HG03354 (cell line): ENCODE data around the gene FAM135A.
"Not testable (repeated sequence)": the region's sequence is repeated elsewhere in the genome, so short reads cannot be mapped to it uniquely, and the experiment has no call there.

Source experiments
- ATAC-seq: cut with Tn5 transposase; IDR thresholded peaks from one replicate; pipeline ENCODE4 v1.9.1; 2021; ENCODE audit warnings: mild to moderate bottlenecking; ENCODE audit not compliant: unreplicated experiment, poor library complexity, severe bottlenecking

Gene FAM135A

DNA sequence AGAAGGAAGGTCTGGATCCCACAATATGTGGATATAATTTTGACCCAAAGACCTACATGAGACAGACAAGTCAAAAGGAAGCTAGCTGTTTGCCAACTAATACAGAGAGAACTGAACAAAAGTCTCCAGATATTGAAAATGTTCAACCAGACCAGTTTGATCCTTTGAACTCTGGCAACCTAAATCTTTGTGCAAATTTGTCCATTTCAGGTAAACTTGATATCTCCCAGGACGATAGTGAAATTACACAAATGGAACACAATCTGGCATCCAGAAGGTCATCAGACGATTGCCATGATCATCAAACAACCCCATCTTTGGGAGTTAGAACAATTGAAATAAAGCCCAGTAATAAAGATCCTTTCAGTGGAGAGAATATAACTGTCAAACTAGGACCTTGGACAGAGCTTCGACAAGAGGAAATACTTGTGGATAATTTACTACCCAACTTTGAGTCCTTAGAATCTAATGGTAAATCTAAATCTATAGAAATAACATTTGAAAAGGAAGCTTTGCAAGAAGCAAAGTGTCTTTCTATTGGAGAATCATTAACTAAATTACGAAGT, 111.5 kb downstream of the FAM135A start:
- no peak for ATAC-seq

DNA sequence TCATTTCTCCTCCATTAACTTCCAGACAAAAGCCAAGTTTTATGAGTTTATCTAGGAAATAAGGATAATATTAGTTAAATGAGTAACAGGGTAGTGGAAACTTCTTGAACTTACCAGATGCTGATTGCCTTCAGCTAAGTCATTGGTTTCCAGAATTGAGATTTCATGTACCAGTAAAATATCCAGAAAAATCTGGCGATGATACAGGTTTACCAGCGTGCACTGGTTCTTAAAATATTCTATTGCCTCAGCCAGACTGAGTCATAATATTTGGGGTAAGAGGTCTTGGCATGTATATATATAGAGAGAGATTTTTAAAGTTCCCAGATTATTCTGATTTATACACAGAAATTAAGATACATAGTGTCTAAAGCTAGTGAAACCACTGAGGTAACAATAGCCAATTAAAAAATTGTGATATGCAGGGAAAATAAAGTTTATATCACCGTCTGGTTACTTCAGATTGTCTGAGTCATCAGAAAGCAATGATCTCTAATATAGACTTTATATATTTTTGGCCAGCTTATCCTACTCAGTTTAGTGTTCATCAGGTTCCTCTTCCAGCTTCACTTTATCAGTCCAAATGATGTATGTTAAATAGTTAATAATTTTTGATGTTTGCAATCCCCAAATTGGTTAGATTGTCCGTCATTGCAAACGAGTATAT, 113.9 kb downstream of the FAM135A start:
- ATAC-seq = no peak

DNA sequence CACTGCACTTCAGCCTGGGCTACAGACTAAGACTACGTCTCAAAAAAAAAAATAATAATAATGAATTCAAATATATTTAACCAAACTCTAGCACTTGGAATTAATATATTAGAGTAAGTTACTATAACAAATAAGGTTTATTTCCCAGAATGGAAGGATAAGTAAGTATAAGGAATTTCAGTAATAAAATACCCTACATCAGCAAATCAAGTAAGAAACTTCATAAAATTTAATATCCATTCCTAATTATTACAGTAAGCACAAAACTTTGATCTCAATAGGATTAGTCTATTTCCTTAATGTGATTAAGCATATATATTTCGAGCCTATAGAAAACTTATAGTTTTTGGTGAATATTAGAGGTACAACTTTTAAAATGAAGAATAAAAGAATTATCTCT, 116.7 kb downstream of the FAM135A start:
- ATAC-seq = no peak

DNA sequence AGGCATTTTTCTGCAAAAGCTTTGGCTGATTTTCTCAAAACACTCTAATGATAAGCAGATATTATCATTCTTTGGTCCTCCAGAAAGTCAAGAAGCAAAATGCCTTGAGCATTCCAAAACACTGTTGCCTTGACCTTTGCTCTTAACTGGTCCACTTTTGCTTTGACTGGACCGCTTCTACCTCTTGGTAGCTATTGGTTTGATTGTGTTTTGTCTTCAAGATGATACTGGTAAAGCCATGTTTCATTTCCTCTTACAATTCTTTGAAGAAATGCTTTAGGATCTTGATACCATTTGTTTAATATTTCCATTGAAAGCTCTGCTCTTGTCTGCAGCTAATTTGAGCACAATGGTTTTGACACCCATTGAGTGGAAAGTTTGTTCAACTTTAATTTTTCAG, 117.8 kb downstream of the FAM135A start:
- ATAC-seq = no peak

DNA sequence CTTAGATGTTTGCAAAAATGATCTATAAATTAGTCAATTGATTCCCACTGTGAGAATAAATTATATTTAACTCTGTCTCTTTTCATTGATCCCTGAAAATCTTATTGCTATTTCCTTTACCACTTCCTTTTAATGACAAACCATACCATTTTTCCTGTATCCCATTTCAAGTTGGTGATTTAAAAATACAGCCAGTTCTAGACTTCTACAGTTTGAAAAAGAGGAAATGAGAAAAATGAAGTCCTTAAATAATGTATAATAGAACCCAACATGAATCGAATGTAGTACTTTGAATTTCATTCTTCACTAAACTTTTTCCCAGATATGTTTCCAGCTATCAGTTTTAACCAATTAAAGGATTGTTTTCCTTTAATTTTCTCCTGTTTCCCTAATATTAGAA, 124.0 kb downstream of the FAM135A start:
- ATAC-seq = no peak

- ATAC-seq = peak; percentile 80
Observed at GRCh38 chr6:70538376-70538775, 125.1 kb downstream of the FAM135A start.

- no peak for ATAC-seq
Observed at GRCh38 chr6:70547313-70547712, 134.0 kb downstream of the FAM135A start.

- no peak for ATAC-seq
Observed at GRCh38 chr6:70547905-70548304, 134.6 kb downstream of the FAM135A start.

- ATAC-seq = no peak
Observed at GRCh38 chr6:70549327-70549726, 136.0 kb downstream of the FAM135A start.

DNA sequence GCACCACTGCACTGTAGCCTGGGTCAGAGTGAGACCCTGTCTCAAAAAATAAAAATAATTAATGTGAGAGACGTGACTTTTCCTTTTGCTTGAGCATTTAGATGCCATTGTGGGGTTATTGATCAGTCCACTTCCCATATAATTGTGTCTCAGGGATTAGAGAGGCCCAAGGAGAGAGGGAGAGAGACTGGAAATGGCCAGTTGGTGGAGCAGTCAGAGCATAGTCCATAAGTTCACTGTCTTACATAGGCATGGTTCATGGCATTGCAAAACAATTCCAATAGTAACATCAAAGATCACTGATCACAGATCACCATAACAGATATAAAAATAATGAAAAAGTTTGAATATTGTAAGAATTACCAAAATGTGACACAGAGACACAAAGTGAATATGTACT, 138.3 kb downstream of the FAM135A start:
- ATAC-seq = no peak

DNA sequence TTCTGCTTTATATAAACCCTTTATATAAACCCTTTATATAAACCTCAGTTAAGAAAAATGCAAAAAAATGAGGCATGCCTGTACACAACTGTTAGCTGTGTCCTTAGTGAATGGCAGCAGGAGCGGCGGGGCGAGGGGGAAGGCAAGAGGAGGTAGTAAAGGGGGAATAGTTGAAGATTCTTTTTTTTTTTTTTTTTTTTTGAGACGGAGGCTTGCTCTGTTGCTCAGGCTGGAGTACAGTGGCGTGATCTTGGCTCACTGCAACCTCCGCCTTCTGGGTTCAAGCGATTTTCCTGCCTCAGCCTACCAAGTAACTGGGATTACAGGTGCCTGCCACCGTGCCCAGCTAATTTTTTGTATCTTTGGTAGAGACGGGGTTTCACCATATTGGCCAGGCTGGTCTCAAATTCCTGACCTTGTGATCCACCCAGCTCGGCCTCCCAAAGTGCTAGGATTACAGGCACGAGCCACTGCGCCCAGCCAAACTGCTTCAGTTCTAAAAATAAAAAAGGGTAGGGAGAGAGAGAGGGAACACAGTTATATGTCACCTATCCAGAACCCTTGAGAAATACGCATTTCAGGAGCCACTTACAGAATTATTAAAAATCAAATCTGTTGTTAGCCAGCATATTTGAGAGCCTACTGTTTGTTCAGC, 139.1 kb downstream of the FAM135A start:
- ATAC-seq = not testable (repeated sequence)

DNA sequence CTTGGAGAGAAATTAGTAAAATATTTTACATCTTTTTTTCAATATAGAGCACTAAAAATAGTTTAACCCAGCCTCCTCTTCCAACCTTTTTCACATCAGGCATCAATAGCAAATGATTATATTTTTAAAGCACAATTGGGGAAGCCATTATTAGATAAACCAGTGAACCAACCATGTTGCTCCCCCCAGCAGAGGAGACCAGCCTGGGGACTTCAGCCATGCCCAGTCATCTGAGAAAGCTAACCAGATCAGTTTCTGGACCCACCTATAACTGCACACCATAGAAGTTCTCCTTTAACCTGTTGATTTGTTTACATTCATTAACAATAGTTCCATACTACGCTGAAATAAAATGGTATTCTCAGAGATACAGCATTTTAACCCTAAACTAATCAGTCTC, 139.7 kb downstream of the FAM135A start:
- ATAC-seq = no peak

- ATAC-seq = no peak
Observed at GRCh38 chr6:70557998-70558397, 144.7 kb downstream of the FAM135A start.

GRCh38 chr6:70562401-70562800, 149.1 kb downstream of the FAM135A start:
- ATAC-seq = not testable (repeated sequence)

GRCh38 chr6:70563530-70563929, 150.2 kb downstream of the FAM135A start:
- no peak for ATAC-seq

- ATAC-seq = peak; percentile 100
Observed at GRCh38 chr6:70566751-70567382, 153.6 kb downstream of the FAM135A start, which contains the start of gene SDHAF4. TSS of gene SDHAF4 (plus strand) at chr6:70566930. CDS start at chr6:70566941, 11 bp downstream.

- ATAC-seq = no peak
Observed at GRCh38 chr6:70574643-70575042, 161.3 kb downstream of the FAM135A start.

GRCh38 chr6:70575899-70576495, 162.7 kb downstream of the FAM135A start:
- ATAC-seq = no peak

DNA sequence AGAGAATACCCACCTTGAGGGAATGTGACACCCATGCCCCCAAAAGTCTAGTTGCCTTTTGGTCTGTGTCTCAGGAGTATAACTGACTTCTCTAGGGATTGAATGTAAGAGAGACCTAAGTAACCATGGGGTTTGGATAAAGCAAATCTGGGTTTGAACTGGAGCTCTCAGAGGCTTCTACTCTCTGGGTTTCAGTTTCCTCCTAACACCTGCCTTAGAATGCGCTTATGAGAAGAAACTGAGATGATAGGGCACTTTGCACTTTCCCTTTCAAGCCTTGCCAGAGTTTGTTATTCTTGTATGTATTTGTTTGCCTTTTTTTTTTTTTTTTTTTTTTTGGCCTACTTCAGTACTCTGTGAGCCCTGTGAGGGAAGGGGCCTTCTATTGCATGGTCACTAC, 172.8 kb downstream of the FAM135A start:
- peak; percentile 97 for ATAC-seq

DNA sequence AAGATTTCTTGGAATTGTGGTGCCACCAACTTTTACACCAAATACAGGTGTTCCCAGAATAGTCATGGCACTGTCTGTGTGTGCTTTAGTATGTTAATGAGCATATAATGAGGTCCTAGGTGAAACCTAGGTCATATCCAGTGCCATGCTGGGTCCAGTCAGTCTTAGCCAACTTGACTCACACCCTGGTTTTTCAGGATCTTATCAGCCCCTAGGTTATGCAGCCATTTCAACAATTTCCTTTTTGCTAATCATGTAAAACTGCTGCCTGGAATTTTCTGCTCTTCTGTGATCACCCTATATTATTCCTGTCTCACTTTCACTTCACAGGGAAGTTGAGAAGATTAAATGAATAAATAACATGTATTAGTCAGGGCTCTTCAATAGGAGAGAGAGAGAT, 177.1 kb downstream of the FAM135A start:
- ATAC-seq = no peak
